HEK293 (cell line): ENCODE results near the gene PLA2G4E.

ENCODE experiments used
- CTCF ChIA-PET: fragments of 350-600 bp; formaldehyde crosslinking; extraction: SDS; loops from one replicate; lab custom pipeline; 2021; ENCODE audit warnings: antibody characterized with exemption; lab: Yijun Ruan, JAX
- POLR2A ChIA-PET: fragments of 300-600 bp; formaldehyde crosslinking; extraction: SDS; loops from one replicate; lab custom pipeline; 2020; ENCODE audit warnings: antibody characterized with exemption, inconsistent platforms; lab: Yijun Ruan, JAX
- H3K27ac ChIP-seq: fragments of 200-500 bp; sonication (Bioruptor generic); 2 replicates; pipeline ENCODE4 v1.5.1; 2014; ENCODE audit warnings: low read depth, low read length, control low read depth, inconsistent platforms; ENCODE audit errors: extremely low read depth
- H3K36me3 ChIP-seq, 2 experiments: fragments of 200-500 bp in 1 of 2; sonication (Bioruptor generic) in 1 of 2; 1 replicate in 1 of 2; 2 replicates in 1 of 2; pipeline ENCODE4 v1.5.1; 2014 to 2017; ENCODE audit warnings: inconsistent platforms in 2 of 2, low read length in 2 of 2; ENCODE audit not compliant: control insufficient read depth in 2 of 2, insufficient read depth in 1 of 2
- H3K4me1 ChIP-seq: fragments of 200-500 bp; sonication (Bioruptor generic); 2 replicates; pipeline ENCODE4 v1.5.1; 2014; ENCODE audit warnings: mild to moderate bottlenecking, low read length, inconsistent platforms; ENCODE audit not compliant: control insufficient read depth, insufficient read depth
- H3K4me3 ChIP-seq: 2 replicates; pipeline ENCODE4 v1.5.1; 2011; ENCODE audit warnings: low read depth, mild to moderate bottlenecking, control low read depth, low read length, moderate library complexity
- H3K9me3 ChIP-seq: fragments of 200-500 bp; sonication (Bioruptor generic); 2 replicates; pipeline ENCODE4 v1.5.1; 2014; ENCODE audit warnings: low read depth, low read length, inconsistent platforms; ENCODE audit not compliant: control insufficient read depth, insufficient read depth
- PRDM1 ChIP-seq: fragments of 450-650 bp; formaldehyde crosslinking; IDR thresholded peaks from 2 replicates; pipeline ENCODE4; 2016; ENCODE audit warnings: missing biosample characterization, missing genetic modification characterization
- SP3 ChIP-seq: fragments of 450-650 bp; formaldehyde crosslinking; IDR thresholded peaks from 2 replicates; pipeline ENCODE4 v1.5.1; 2016; ENCODE audit warnings: missing biosample characterization, missing genetic modification characterization
- TRIM28 ChIP-seq: IDR thresholded peaks from 2 replicates; pipeline ENCODE4 v1.6.1; 2011; ENCODE audit warnings: low read length, control low read depth, borderline replicate concordance
- ZBTB7A ChIP-seq: fragments of 450-650 bp; formaldehyde crosslinking; IDR thresholded peaks from 2 replicates; pipeline ENCODE4 v1.5.1; 2016; ENCODE audit warnings: low read depth, missing biosample characterization, missing genetic modification characterization
- ZNF112 ChIP-seq: fragments of 450-650 bp; formaldehyde crosslinking; IDR thresholded peaks from 2 replicates; pipeline ENCODE4 v1.5.0; 2017; ENCODE audit warnings: missing biosample characterization, missing genetic modification characterization
- ZNF16 ChIP-seq: fragments of 450-650 bp; formaldehyde crosslinking; IDR thresholded peaks from 2 replicates; pipeline ENCODE4 v1.5.1; 2016; ENCODE audit warnings: low read depth, missing biosample characterization, missing genetic modification characterization
- ZNF19 ChIP-seq: fragments of 450-650 bp; formaldehyde crosslinking; IDR thresholded peaks from 2 replicates; pipeline ENCODE4; 2016; ENCODE audit warnings: missing biosample characterization, missing genetic modification characterization, low read depth
- ZNF24 ChIP-seq: fragments of 450-650 bp; formaldehyde crosslinking; IDR thresholded peaks from 2 replicates; pipeline ENCODE4 v1.5.1; 2016; ENCODE audit warnings: missing biosample characterization, missing genetic modification characterization
- ZNF350 ChIP-seq: fragments of 450-650 bp; formaldehyde crosslinking; IDR thresholded peaks from 2 replicates; pipeline ENCODE4 v1.5.0; 2017; ENCODE audit warnings: missing biosample characterization, mild to moderate bottlenecking, missing genetic modification characterization
- ZNF426 ChIP-seq: fragments of 450-650 bp; formaldehyde crosslinking; IDR thresholded peaks from 2 replicates; pipeline ENCODE4 v1.5.1; 2017; ENCODE audit warnings: missing biosample characterization, missing genetic modification characterization, mild to moderate bottlenecking, inconsistent platforms, moderate library complexity
- ZNF530 ChIP-seq: fragments of 450-650 bp; formaldehyde crosslinking; IDR thresholded peaks from 2 replicates; pipeline ENCODE4 v1.5.1; 2016; ENCODE audit warnings: low read depth, missing biosample characterization, missing genetic modification characterization
- ZNF544 ChIP-seq: fragments of 450-650 bp; formaldehyde crosslinking; IDR thresholded peaks from 2 replicates; pipeline ENCODE4 v1.5.0; 2017; ENCODE audit warnings: missing biosample characterization, missing genetic modification characterization
- ZNF610 ChIP-seq: fragments of 450-650 bp; formaldehyde crosslinking; IDR thresholded peaks from 2 replicates; pipeline ENCODE4 v1.5.1; 2016; ENCODE audit warnings: missing biosample characterization, missing genetic modification characterization, borderline replicate concordance
- ZNF626 ChIP-seq: fragments of 450-650 bp; sonication (Bioruptor Pico); formaldehyde crosslinking; IDR thresholded peaks from 2 replicates; pipeline ENCODE4 v1.5.1; 2018; ENCODE audit warnings: missing biosample characterization, missing genetic modification characterization, inconsistent platforms
- ZNF660 ChIP-seq: fragments of 450-650 bp; IDR thresholded peaks from 2 replicates; pipeline ENCODE4 v1.5.1; 2018; ENCODE audit warnings: missing biosample characterization, mild to moderate bottlenecking, missing genetic modification characterization
- ZNF791 ChIP-seq: fragments of 450-650 bp; formaldehyde crosslinking; IDR thresholded peaks from 2 replicates; pipeline ENCODE4 v1.5.1; 2016; ENCODE audit warnings: missing biosample characterization, missing genetic modification characterization
- ZNF792 ChIP-seq: fragments of 450-650 bp; formaldehyde crosslinking; IDR thresholded peaks from 2 replicates; pipeline ENCODE4 v1.5.1; 2016; ENCODE audit warnings: missing biosample characterization, missing genetic modification characterization
- ZNF843 ChIP-seq: fragments of 450-650 bp; formaldehyde crosslinking; IDR thresholded peaks from 2 replicates; pipeline ENCODE4 v1.5.1; 2016; ENCODE audit warnings: missing biosample characterization, missing genetic modification characterization
- TF ChIP-seq, protein P1 (sequence below): fragments of 450-650 bp; formaldehyde crosslinking; IDR thresholded peaks from 2 replicates; pipeline ENCODE4 v1.5.1; 2016; ENCODE audit warnings: missing biosample characterization, missing genetic modification characterization, borderline replicate concordance
- TF ChIP-seq, protein P2 (sequence below): fragments of 450-650 bp; formaldehyde crosslinking; IDR thresholded peaks from 2 replicates; pipeline ENCODE4 v1.5.1; 2016; ENCODE audit warnings: missing biosample characterization, missing genetic modification characterization
- TF ChIP-seq, protein P3 (sequence below): fragments of 450-650 bp; formaldehyde crosslinking; IDR thresholded peaks from 2 replicates; pipeline ENCODE4 v1.5.1; 2017; ENCODE audit warnings: missing biosample characterization, missing genetic modification characterization
- TF ChIP-seq, protein P4 (sequence below): fragments of 450-650 bp; formaldehyde crosslinking; IDR thresholded peaks from 2 replicates; pipeline ENCODE4 v1.5.1; 2016; ENCODE audit warnings: missing biosample characterization, missing genetic modification characterization

The PLA2G4E gene

DNA sequence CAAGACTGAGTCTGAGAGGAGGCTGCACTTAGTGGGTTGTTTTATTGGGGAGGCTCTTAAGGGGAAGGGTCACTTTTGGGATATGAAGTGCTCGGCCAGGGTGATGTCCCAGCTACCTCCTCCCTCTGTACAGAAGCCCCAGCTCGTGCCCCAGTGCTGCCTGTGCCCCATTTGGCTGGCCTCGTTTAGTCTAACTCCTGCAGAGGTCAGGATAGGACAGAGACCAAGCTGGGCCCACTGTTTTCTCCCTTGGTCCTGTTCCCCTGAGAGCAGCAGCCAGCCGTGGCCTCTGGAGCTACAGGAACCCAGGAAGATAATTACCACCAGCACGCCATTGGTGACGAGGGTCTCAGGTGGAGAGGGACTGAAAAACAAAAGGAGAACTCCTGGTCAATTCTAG is 18.5 kb downstream of the PLA2G4E start:
- H3K36me3 ChIP-seq: no peaks in the 10 kb centered on the region
- no peaks in the 10 kb centered on the region for H3K4me1 ChIP-seq
- H3K4me3 ChIP-seq: no peak overlapping the region
- no peak for TF ChIP-seq ZNF843 (tag by site-specific recombination)
- TF ChIP-seq ZNF530 (tag by site-specific recombination): no peak
- TF ChIP-seq, protein P1, sequence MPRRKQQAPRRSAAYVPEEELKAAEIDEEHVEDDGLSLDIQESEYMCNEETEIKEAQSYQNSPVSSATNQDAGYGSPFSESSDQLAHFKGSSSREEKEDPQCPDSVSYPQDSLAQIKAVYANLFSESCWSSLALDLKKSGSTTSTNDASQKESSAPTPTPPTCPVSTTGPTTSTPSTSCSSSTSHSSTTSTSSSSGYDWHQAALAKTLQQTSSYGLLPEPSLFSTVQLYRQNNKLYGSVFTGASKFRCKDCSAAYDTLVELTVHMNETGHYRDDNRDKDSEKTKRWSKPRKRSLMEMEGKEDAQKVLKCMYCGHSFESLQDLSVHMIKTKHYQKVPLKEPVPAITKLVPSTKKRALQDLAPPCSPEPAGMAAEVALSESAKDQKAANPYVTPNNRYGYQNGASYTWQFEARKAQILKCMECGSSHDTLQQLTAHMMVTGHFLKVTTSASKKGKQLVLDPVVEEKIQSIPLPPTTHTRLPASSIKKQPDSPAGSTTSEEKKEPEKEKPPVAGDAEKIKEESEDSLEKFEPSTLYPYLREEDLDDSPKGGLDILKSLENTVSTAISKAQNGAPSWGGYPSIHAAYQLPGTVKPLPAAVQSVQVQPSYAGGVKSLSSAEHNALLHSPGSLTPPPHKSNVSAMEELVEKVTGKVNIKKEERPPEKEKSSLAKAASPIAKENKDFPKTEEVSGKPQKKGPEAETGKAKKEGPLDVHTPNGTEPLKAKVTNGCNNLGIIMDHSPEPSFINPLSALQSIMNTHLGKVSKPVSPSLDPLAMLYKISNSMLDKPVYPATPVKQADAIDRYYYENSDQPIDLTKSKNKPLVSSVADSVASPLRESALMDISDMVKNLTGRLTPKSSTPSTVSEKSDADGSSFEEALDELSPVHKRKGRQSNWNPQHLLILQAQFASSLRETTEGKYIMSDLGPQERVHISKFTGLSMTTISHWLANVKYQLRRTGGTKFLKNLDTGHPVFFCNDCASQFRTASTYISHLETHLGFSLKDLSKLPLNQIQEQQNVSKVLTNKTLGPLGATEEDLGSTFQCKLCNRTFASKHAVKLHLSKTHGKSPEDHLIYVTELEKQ: no peak
- TF ChIP-seq SP3: no peak
- no peak for TF ChIP-seq ZNF660
- TF ChIP-seq, protein P2, sequence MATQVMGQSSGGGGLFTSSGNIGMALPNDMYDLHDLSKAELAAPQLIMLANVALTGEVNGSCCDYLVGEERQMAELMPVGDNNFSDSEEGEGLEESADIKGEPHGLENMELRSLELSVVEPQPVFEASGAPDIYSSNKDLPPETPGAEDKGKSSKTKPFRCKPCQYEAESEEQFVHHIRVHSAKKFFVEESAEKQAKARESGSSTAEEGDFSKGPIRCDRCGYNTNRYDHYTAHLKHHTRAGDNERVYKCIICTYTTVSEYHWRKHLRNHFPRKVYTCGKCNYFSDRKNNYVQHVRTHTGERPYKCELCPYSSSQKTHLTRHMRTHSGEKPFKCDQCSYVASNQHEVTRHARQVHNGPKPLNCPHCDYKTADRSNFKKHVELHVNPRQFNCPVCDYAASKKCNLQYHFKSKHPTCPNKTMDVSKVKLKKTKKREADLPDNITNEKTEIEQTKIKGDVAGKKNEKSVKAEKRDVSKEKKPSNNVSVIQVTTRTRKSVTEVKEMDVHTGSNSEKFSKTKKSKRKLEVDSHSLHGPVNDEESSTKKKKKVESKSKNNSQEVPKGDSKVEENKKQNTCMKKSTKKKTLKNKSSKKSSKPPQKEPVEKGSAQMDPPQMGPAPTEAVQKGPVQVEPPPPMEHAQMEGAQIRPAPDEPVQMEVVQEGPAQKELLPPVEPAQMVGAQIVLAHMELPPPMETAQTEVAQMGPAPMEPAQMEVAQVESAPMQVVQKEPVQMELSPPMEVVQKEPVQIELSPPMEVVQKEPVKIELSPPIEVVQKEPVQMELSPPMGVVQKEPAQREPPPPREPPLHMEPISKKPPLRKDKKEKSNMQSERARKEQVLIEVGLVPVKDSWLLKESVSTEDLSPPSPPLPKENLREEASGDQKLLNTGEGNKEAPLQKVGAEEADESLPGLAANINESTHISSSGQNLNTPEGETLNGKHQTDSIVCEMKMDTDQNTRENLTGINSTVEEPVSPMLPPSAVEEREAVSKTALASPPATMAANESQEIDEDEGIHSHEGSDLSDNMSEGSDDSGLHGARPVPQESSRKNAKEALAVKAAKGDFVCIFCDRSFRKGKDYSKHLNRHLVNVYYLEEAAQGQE: no peak
- no peak for TF ChIP-seq ZNF792 (tag by site-specific recombination)
- TF ChIP-seq ZNF19 (tag by site-specific recombination): no peak
- TF ChIP-seq ZNF16 (tag by site-specific recombination): no peak
- no peak for TF ChIP-seq ZNF626
- no peak for TF ChIP-seq ZBTB7A (tag by site-specific recombination)
- TF ChIP-seq, protein P3, sequence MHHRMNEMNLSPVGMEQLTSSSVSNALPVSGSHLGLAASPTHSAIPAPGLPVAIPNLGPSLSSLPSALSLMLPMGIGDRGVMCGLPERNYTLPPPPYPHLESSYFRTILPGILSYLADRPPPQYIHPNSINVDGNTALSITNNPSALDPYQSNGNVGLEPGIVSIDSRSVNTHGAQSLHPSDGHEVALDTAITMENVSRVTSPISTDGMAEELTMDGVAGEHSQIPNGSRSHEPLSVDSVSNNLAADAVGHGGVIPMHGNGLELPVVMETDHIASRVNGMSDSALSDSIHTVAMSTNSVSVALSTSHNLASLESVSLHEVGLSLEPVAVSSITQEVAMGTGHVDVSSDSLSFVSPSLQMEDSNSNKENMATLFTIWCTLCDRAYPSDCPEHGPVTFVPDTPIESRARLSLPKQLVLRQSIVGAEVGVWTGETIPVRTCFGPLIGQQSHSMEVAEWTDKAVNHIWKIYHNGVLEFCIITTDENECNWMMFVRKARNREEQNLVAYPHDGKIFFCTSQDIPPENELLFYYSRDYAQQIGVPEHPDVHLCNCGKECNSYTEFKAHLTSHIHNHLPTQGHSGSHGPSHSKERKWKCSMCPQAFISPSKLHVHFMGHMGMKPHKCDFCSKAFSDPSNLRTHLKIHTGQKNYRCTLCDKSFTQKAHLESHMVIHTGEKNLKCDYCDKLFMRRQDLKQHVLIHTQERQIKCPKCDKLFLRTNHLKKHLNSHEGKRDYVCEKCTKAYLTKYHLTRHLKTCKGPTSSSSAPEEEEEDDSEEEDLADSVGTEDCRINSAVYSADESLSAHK: no peak
- TF ChIP-seq ZNF426 (tag by site-specific recombination): no peak
- TF ChIP-seq ZNF24 (tag by site-specific recombination): no peak
- TF ChIP-seq PRDM1 (tag by site-specific recombination): no peak
- ChIA-PET POLR2A (interaction anchor here (1.0 kb wide), 1 partner anchor 30 kb away, joined by 3 read pairs; the partner anchor contains the start of gene EHD4), CTCF (interaction anchor here (0.7 to 1.4 kb wide), 2 partner anchors 34 to 61 kb away, joined by 3 to 4 read pairs; no protein-coding TSS in a partner anchor)
- no peaks in the 10 kb centered on the region for H3K9me3 ChIP-seq
- H3K27ac ChIP-seq: no peak overlapping the region

DNA sequence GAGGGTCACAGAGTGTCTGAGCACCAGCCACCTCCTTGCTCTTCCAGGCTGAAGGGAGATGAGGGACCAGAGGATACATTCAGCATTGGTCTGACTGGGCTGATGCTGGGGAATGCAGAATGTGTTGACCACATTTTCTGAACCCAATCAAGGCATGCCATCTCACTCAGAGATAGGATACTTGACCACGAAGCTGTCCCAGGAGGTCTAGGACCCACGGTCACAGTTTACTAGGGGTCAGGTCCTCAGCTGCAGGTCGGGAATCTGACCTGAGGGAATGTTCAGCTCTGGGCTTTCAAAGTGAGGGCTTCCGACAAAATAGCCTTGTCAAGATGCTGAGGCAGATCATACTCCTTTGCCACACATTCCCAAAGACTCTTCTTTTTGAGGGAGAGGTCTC is 19.6 kb downstream of the PLA2G4E start:
- Histone ChIP-seq H3K9me3 (no peaks in the 10 kb centered on the region), H3K4me1 (no peaks in the 10 kb centered on the region), H3K36me3 (no peaks in the 10 kb centered on the region), H3K27ac (no peak overlapping the region), H3K4me3 (no peak overlapping the region)
- TF ChIP-seq, protein P4, sequence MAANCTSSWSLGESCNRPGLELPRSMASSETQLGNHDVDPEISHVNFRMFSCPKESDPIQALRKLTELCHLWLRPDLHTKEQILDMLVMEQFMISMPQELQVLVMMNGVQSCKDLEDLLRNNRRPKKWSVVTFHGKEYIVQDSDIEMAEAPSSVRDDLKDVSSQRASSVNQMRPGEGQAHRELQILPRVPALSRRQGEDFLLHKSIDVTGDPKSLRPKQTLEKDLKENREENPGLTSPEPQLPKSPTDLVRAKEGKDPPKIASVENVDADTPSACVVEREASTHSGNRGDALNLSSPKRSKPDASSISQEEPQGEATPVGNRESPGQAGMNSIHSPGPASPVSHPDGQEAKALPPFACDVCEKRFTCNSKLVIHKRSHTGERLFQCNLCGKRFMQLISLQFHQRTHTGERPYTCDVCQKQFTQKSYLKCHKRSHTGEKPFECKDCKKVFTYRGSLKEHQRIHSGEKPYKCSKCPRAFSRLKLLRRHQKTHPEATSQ (tag by site-specific recombination): no peak
- TF ChIP-seq ZNF544 (tag by site-specific recombination) (no peak), ZNF610 (no peak), ZNF112 (tag by site-specific recombination) (no peak), TRIM28 (no peak), ZNF791 (tag by site-specific recombination) (no peak), ZNF350 (tag by site-specific recombination) (no peak)
- ChIA-PET CTCF (interaction anchor here (1.0 kb wide), 1 partner anchor 11 kb away, joined by 4 read pairs; no protein-coding TSS in a partner anchor), POLR2A (no interaction called here)
